Body of pancreas (tissue), 4 donors: Measurements from ENCODE around the gene ZNF202. TPM values are rescaled to one million over a fixed set of nuclear protein-coding genes. Genes with fewer than 3 reads are reported as not detected.

Experiments used
- ATAC-seq: fragments of 150-250 bp; one replicate; pipeline ENCODE4 v1.9.1; 2016
- DNase-seq, 4 donors: peaks; one replicate each; pipeline ENCODE4 v3.0.0-alpha.2; 2019
- H3K27ac ChIP-seq, 4 donors: fragments of 200-600 bp; sonication (generic); 1 replicate in 3 of 4; 2 replicates in 1 of 4; pipeline versions ENCODE4 v1.5.1 to v1.6.1; 2016 to 2019; ENCODE audit warnings: mild to moderate bottlenecking in 1 of 4, mixed read lengths in 1 of 4, moderate library complexity in 1 of 4
- H3K27me3 ChIP-seq, 2 donors: fragments of 200-600 bp; sonication (generic); one replicate each; pipeline ENCODE4 v1.6.0; 2016; ENCODE audit warnings: mild to moderate bottlenecking in 1 of 2
- H3K36me3 ChIP-seq, 2 donors: fragments of 200-600 bp; sonication (generic); replicated peaks in 1 of 2; 2 replicates each; pipeline ENCODE4 v1.5.1; 2016; ENCODE audit warnings: low read depth in 2 of 2; ENCODE audit not compliant: insufficient read depth in 1 of 2
- H3K4me1 ChIP-seq: fragments of 200-600 bp; sonication (generic); one replicate; pipeline ENCODE4 v1.6.0; 2016
- H3K4me3 ChIP-seq, 2 donors: fragments of 200-600 bp; sonication (generic); 1 replicate in 1 of 2; 2 replicates in 1 of 2; pipeline ENCODE4 v1.5.1; 2016 to 2019
- H3K9me3 ChIP-seq, 3 donors: fragments of 200-600 bp; sonication (generic); 1 replicate in 2 of 3; 2 replicates in 1 of 3; pipeline ENCODE4 v1.5.1; 2016
- POLR2A ChIP-seq, 3 donors: fragments of 450-650 bp; IDR thresholded peaks; one replicate each; pipeline ENCODE4 v1.6.1; 2016; ENCODE audit warnings: antibody characterized with exemption in 3 of 3, mild to moderate bottlenecking in 2 of 3
- WGBS, 2 donors: methylation state at CpG; one replicate each; pipeline ENCODE4 v1.1.5; 2017; 5-methylcytosine and 5-hydroxymethylcytosine counted together
- intact Hi-C: fragments of 100-400 bp; cut with DNase I; formaldehyde crosslinking; loops from one replicate; pipeline ENCODE4 v1.15.1; 2023
- total RNA-seq, 2 donors: library from RNA; depleted of rRNA; stranded (reverse); fragments of >200 nt; gene quantifications; one replicate each; pipeline ENCODE4 v1.1.0, GENCODE V29; 2016
- TF ChIP-seq, protein P1 (sequence below), 7 experiments: fragments of 450-650 bp in 4 of 7; fragments of 200-600 bp in 3 of 7; sonication (generic) in 3 of 7; IDR thresholded peaks; one replicate each; pipeline ENCODE4 v1.5.1; 2016 to 2019; ENCODE audit warnings: antibody characterized with exemption in 7 of 7

Gene ZNF202
- 10 to 100 TPM; 11.5 to 15.3 TPM for total RNA-seq

DNA sequence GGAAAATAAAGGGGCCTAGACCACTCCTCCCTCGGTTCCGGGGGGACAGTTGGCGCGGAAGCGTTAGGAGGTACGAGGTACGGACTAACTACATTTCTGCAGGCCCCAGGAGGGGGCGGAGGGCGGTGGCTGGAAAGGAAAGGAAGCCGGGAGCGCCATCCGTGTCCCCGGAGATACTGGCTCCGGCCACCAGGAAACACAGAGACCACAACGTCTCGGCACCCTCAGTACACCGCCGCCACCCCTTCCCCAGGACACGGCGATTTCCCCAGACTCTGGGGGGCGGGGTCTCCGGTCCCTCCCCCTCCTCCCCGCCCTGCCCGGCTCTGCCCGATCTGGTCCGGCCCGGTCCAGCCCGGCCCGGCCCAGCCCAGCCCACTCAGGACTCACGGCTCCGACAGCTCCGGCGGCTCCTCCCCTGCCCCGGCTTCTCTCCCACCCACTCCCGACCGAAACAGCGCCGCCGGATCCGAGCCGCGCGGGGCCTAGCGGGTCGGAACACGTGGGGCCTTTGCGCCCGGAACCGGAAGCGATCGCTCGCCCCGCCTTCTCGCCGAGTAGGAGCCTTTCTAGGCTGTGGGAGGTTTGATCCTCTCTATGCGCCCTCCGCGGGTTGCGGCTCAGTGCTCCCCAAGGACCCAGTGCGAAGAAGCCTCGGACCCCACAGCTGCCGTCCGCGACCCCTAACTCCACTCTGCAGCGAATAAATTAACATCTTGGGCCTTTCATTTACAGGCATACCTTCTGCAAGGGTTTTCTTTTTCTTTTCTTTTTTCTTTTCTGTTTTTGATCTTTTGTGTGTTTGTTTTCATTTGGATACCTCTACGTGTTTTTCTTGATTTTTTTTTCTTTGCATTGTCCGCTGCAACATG lies at the start of gene ZNF202:
Gene ZNF202 (minus strand): TSS at position 502 of the 872 bp plus-strand sequence. CDS start 10,772 bp downstream, outside the sequence.
- Histone ChIP-seq H3K27me3 (no peaks in the 10 kb centered on the region), H3K36me3 (no peaks in the 10 kb centered on the region), H3K9me3 (no peaks in the 10 kb centered on the region), H3K4me3 (peak within 1 kb of the TSS; percentile 76 to 92), H3K4me1 (peaks cover 32% of the 10 kb centered on the region), H3K27ac (peak within 1 kb of the TSS; percentile 33 to 80 (median 74))
- DNase-seq: peak; percentile 89 to 93 (median 92)
- intact Hi-C loops: no loop called here
- 0% methylated on average over 29 to 67 of the region's 67 CpGs for WGBS, 2 donors
- peak; percentile 98 for ATAC-seq
- peak; percentile 30 to 79 (median 76) for TF ChIP-seq POLR2A (IDR thresholded peaks at IDR 0.05)
- TF ChIP-seq, protein P1, sequence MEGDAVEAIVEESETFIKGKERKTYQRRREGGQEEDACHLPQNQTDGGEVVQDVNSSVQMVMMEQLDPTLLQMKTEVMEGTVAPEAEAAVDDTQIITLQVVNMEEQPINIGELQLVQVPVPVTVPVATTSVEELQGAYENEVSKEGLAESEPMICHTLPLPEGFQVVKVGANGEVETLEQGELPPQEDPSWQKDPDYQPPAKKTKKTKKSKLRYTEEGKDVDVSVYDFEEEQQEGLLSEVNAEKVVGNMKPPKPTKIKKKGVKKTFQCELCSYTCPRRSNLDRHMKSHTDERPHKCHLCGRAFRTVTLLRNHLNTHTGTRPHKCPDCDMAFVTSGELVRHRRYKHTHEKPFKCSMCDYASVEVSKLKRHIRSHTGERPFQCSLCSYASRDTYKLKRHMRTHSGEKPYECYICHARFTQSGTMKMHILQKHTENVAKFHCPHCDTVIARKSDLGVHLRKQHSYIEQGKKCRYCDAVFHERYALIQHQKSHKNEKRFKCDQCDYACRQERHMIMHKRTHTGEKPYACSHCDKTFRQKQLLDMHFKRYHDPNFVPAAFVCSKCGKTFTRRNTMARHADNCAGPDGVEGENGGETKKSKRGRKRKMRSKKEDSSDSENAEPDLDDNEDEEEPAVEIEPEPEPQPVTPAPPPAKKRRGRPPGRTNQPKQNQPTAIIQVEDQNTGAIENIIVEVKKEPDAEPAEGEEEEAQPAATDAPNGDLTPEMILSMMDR (IDR thresholded peaks at IDR 0.05): peak in 5 of 7 experiments; percentile 7 to 46 (median 30)

DNA sequence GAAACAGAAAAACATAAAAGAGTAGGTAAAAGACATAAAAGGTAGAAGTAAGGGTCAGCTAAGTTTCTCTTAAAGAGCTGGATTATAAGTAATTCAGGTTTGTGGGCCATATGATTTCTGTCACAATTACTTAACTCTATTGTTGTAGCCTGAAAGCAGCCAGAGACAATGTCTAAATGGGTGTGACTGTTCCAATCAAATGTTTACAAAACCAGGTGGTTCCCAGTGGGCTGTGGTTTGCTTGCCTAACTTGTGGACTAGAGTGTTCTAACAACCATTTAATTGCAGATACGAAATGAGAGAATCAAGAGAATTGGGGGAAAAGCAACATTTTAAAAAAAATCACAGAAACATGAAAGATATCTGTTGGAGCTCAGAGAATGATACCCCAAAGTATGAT lies 42.1 kb upstream of the ZNF202 start:
- Histone ChIP-seq H3K36me3 (no peaks in the 10 kb centered on the region), H3K27ac (no peak overlapping the region), H3K9me3 (no peaks in the 10 kb centered on the region), H3K27me3 (no peaks in the 10 kb centered on the region), H3K4me1 (no peaks in the 10 kb centered on the region), H3K4me3 (no peak overlapping the region)
- DNase-seq: no peak
- WGBS, 2 donors: 66 to 78% methylated on average over 1 of the region's 1 CpG
- no peak for ATAC-seq
- intact Hi-C loops: no loop called here
- TF ChIP-seq, protein P1 (IDR thresholded peaks at IDR 0.05): no peak
- TF ChIP-seq POLR2A (IDR thresholded peaks at IDR 0.05): no peak

DNA sequence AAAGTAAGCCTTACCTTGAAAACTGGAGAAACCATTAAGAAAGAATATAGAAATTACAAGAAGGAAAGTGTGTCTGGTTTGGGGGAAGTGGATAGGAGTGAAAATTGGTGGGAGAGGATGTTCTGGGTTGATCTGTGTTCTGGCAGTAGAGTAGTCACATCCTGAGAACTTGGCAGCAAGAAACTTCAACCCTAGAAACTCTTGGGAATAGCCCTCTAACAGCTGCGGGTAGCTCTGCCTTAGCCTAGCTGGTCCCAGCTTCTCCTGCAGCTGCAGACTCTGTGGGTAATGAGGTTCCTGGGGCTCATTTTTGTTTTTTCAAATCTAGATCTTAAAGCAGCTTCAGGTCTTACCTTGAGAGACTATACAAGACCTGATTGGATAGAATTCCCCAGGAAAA lies 37.1 kb upstream of the ZNF202 start:
- 67 to 90% methylated on average over 1 of the region's 1 CpG for WGBS, 2 donors
- no peaks in the 10 kb centered on the region for H3K27me3 ChIP-seq
- no peaks in the 10 kb centered on the region for H3K36me3 ChIP-seq
- intact Hi-C loops: no loop called here
- no peak overlapping the region for H3K4me3 ChIP-seq
- ATAC-seq (no peak), DNase-seq (no peak)
- no peak for TF ChIP-seq POLR2A (IDR thresholded peaks at IDR 0.05)
- TF ChIP-seq, protein P1 (IDR thresholded peaks at IDR 0.05): no peak
- H3K4me1 ChIP-seq: no peaks in the 10 kb centered on the region
- no peaks in the 10 kb centered on the region for H3K9me3 ChIP-seq
- no peak overlapping the region for H3K27ac ChIP-seq

DNA sequence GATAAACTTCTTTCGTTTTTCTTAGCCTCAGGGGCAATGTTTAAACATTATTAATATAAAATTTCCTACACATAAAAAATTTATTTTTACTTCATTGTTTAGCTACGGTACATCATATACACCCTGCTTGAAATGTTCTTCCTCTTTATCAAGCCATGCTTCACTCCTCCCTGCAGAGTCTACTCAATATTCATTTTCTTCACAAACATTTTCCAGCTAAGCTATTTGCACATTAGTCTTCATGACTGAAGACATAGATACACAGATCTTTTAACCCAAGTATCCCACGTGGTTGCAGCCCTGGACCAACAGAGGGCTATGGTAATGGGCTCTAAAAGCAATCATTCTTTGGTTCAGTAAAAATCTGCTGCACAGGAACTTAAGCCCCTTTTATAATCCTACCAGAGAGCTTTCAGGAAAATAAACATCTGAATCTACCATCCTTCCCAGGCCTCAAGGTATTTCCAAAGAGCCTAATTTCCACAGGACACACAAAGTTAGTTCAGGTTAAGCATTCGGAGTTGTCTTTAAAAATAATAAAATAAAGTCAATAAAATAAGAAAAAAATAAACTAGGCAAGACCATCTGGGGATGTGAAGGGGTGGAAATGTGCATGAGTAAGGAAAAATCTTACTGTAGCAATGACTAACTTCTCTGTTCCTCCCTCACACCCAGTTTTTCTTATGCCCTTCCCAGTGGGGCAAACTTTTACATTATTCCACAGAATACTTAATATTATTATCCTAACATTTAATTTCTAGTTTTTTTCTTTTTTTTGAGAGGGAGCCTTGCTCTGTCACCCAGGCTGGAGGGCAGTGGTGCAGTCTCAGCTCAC lies 34.5 kb upstream of the ZNF202 start:
- DNase-seq (no peak), ATAC-seq (no peak)
- Histone ChIP-seq H3K4me1 (no peaks in the 10 kb centered on the region), H3K9me3 (no peaks in the 10 kb centered on the region), H3K36me3 (no peaks in the 10 kb centered on the region), H3K4me3 (no peak overlapping the region), H3K27me3 (no peaks in the 10 kb centered on the region), H3K27ac (no peak overlapping the region)
- intact Hi-C loops: no loop called here
- TF ChIP-seq, protein P1 (IDR thresholded peaks at IDR 0.05): no peak
- TF ChIP-seq POLR2A (IDR thresholded peaks at IDR 0.05): no peak
- 69% methylated on average over 4 of the region's 4 CpGs for WGBS, 2 donors
